Upper lobe of right lung (tissue), 1 donor: ENCODE measurements around the gene PTPRK. TPM values are rescaled to one million over a fixed set of nuclear protein-coding genes. Genes with fewer than 3 reads are reported as not detected.

Source experiments
- ATAC-seq: fragments of 200-7000 bp; cut with Tn5 transposase; one replicate; pipeline ENCODE4 v1.9.1; 2020; ENCODE audit warnings: mild to moderate bottlenecking, moderate library complexity
- DNase-seq: peaks from one replicate; pipeline ENCODE4 v3.0.0-alpha.2; 2020
- H3K27ac ChIP-seq: fragments of 200-600 bp; one replicate; pipeline ENCODE4 v1.8.0; 2022
- H3K27me3 ChIP-seq: fragments of 200-600 bp; one replicate; pipeline ENCODE4 v1.8.0; 2022; ENCODE audit warnings: mild to moderate bottlenecking
- H3K36me3 ChIP-seq: fragments of 200-600 bp; one replicate; pipeline ENCODE4 v1.8.0; 2022
- H3K4me1 ChIP-seq: fragments of 200-600 bp; one replicate; pipeline ENCODE4 v1.8.0; 2022
- H3K4me3 ChIP-seq: fragments of 200-600 bp; one replicate; pipeline ENCODE4 v1.8.0; 2022; ENCODE audit warnings: mild to moderate bottlenecking
- H3K9me3 ChIP-seq: fragments of 200-600 bp; one replicate; pipeline ENCODE4 v1.8.0; 2022
- intact Hi-C: fragments of 100-400 bp; cut with DNase I; formaldehyde crosslinking; loops from one replicate; pipeline ENCODE4 v1.11.0; 2022
- total RNA-seq: library from RNA; stranded (reverse); fragmentation: NEBNext Ultra II Directional; extraction: Animal tissue kit (Norgen Biotek cat#: 25700); gene quantifications from one replicate; pipeline ENCODE4 v1.2.1, GENCODE V29; 2021
- TF ChIP-seq, protein P1 (sequence below): fragments of 200-600 bp; IDR thresholded peaks from one replicate; pipeline ENCODE4 v1.8.0; 2022; ENCODE audit warnings: antibody characterized with exemption
- donor health status: DM: no; HTN: yes; CAD: no; lungs with severe emphysema.

Gene PTPRK
- total RNA-seq, 1 donor from 2014 or later = 64.6 TPM

DNA sequence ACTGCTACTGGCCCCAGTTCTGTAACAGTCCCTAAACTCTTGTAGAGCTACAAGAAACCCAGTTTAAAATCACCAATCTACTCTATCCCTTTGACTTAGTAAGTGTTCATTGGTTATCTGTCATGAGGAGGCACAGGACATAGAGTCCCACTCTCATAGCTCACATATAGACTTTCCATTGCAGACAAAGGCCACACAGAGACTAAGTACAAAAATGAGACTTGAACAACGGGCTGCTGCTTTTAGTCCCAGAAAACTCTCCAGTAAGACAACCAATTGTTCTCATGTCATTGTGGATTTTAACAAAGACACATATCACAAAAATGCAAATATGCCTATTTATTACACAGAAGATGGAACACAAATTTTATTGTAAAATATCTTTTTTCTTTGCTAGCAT, 197.4 kb downstream of the PTPRK start:
- ATAC-seq = no peak
- no peak overlapping the region for H3K4me3 ChIP-seq
- DNase-seq = no peak
- H3K9me3 ChIP-seq = no peaks in the 10 kb centered on the region
- intact Hi-C loops = no loop called here
- no peaks in the 10 kb centered on the region for H3K27me3 ChIP-seq
- TF ChIP-seq, protein P1, sequence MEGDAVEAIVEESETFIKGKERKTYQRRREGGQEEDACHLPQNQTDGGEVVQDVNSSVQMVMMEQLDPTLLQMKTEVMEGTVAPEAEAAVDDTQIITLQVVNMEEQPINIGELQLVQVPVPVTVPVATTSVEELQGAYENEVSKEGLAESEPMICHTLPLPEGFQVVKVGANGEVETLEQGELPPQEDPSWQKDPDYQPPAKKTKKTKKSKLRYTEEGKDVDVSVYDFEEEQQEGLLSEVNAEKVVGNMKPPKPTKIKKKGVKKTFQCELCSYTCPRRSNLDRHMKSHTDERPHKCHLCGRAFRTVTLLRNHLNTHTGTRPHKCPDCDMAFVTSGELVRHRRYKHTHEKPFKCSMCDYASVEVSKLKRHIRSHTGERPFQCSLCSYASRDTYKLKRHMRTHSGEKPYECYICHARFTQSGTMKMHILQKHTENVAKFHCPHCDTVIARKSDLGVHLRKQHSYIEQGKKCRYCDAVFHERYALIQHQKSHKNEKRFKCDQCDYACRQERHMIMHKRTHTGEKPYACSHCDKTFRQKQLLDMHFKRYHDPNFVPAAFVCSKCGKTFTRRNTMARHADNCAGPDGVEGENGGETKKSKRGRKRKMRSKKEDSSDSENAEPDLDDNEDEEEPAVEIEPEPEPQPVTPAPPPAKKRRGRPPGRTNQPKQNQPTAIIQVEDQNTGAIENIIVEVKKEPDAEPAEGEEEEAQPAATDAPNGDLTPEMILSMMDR = no peak
- no peaks in the 10 kb centered on the region for H3K36me3 ChIP-seq
- H3K27ac ChIP-seq = no peak overlapping the region
- no peaks in the 10 kb centered on the region for H3K4me1 ChIP-seq

DNA sequence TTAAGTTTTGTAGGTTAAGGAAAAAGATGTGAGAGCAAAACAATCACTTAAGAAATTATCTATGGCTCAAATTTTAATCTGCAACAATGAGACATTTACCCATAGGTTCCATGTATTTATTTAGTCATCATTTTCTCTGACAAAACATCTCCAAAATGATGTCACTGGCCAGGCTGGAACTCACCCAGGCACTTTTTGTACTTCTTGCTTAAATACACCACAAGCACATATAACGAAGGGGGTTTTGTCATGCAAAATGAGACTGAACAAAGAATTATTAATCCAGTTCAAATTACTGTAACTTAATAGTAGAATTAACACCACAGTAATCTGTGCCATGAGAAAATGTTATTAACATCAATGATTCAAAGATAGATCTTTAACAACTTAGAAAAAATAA, 200.5 kb downstream of the PTPRK start:
- H3K4me3 ChIP-seq = no peak overlapping the region
- no peak for ATAC-seq
- H3K27ac ChIP-seq = no peak overlapping the region
- DNase-seq = no peak
- H3K36me3 ChIP-seq = no peaks in the 10 kb centered on the region
- no peaks in the 10 kb centered on the region for H3K4me1 ChIP-seq
- no peaks in the 10 kb centered on the region for H3K27me3 ChIP-seq
- TF ChIP-seq, protein P1 = no peak
- no peaks in the 10 kb centered on the region for H3K9me3 ChIP-seq
- intact Hi-C loops = no loop called here

DNA sequence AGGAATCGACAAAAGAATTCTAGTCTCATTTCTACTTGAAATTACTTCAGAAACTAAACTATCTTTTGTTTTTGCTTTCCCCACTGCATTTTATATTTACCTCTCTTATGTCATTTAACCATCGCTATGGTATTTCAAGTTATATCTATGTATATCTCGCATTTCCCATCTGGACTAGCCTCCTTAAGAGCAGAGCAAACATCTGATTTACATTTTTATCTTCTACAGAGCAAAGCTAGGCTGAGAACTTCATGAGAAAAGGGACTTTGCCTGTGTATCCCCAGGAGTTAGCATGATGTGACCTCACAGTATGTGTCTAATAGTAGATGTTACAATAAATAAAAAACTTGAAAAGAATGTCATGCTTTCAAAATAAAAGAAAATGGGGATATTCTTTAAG, 201.2 kb downstream of the PTPRK start:
- no peak overlapping the region for H3K27ac ChIP-seq
- no peaks in the 10 kb centered on the region for H3K27me3 ChIP-seq
- H3K4me1 ChIP-seq = no peaks in the 10 kb centered on the region
- intact Hi-C loops = no loop called here
- no peaks in the 10 kb centered on the region for H3K9me3 ChIP-seq
- TF ChIP-seq, protein P1 = no peak
- DNase-seq = no peak
- H3K36me3 ChIP-seq = no peaks in the 10 kb centered on the region
- H3K4me3 ChIP-seq = no peak overlapping the region
- ATAC-seq = no peak

DNA sequence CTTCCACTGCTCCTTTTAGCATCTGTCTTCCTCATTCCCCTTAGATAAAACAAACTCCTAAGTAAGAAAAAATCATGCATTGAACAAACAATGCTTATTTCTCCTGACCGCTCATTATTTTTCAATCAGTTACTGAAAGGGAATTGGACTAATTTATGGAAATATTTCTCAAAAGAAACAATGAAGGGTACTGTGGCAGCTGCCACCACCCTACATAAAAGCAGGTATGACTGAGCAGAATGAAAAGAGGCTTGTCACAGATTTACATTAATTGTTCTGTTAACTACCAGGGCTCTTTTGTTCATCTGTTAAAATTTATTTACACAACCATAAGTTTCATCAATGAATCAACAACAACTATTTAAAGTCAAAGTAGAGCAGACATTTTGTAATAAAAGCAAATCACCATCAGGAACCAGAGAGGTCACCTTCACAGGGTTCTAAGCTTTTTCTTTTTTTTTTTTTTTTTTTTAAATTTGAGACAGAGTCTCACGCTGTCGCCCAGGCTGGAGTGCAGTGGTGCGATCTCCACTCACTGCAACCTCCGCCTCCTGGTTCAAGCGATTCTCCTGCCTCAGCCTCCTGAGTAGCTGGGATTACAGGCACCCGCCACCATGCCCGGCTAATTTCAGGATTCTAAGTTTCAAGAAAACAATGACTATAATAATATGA, 204.0 kb downstream of the PTPRK start:
- no peaks in the 10 kb centered on the region for H3K27me3 ChIP-seq
- intact Hi-C loops = no loop called here
- H3K27ac ChIP-seq = no peak overlapping the region
- H3K9me3 ChIP-seq = no peaks in the 10 kb centered on the region
- H3K36me3 ChIP-seq = no peaks in the 10 kb centered on the region
- no peaks in the 10 kb centered on the region for H3K4me1 ChIP-seq
- ATAC-seq (no peak), DNase-seq (no peak)
- H3K4me3 ChIP-seq = no peak overlapping the region
- TF ChIP-seq, protein P1 = no peak

DNA sequence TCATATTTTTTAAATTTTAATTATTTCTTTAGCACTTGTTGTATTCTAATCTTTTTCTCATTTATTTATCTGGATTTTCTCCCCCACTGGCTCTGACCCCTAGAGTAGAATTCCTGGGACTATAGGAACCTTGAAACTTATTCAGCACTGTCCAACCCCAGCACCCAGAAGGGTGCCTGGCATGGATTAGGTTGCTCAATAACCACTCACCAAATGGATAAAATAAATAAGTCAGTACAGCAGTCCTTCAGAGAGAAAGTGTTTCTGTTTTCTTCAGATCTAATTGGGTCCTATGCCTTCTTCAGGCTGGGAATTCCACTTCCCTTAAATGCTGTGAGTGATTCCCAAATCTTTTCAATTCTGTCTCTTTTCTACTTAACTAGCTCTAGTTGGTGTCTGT, 206.2 kb downstream of the PTPRK start:
- Histone ChIP-seq H3K4me3 (no peak overlapping the region), H3K9me3 (no peaks in the 10 kb centered on the region), H3K4me1 (no peaks in the 10 kb centered on the region), H3K27me3 (no peaks in the 10 kb centered on the region), H3K36me3 (no peaks in the 10 kb centered on the region), H3K27ac (no peak overlapping the region)
- ATAC-seq = peak; percentile 42
- intact Hi-C loops = no loop called here
- TF ChIP-seq, protein P1 = no peak
- DNase-seq = no peak
